Psoas muscle (tissue), 8 donors: ENCODE results near the gene CPVL. TPM values are rescaled to one million over a fixed set of nuclear protein-coding genes. Genes with fewer than 3 reads are reported as not detected.

Source experiments
- ATAC-seq, 4 donors: fragments of 200-7000 bp; cut with Tn5 transposase; one replicate each; pipeline ENCODE4 v1.9.1; 2020; ENCODE audit warnings: moderate library complexity in 3 of 4, mild to moderate bottlenecking in 2 of 4
- DNase-seq, 2 donors: peaks; one replicate each; pipeline ENCODE4 v3.0.0-alpha.2; 2020
- H3K27ac ChIP-seq: fragments of 200-600 bp; one replicate; pipeline ENCODE4 v1.8.0; 2022
- H3K27me3 ChIP-seq, 3 donors: fragments of 200-600 bp in 1 of 3; one replicate each; pipeline versions ENCODE4 v1.6.1 to v1.8.0; 2013 to 2022; ENCODE audit warnings: low read length in 2 of 3, mild to moderate bottlenecking in 2 of 3, moderate library complexity in 1 of 3; ENCODE audit not compliant: insufficient read depth in 3 of 3
- H3K36me3 ChIP-seq, 2 donors: fragments of 200-600 bp in 1 of 2; one replicate each; pipeline versions ENCODE4 v1.6.1 to v1.8.0; 2013 to 2022; ENCODE audit warnings: low read depth in 1 of 2, mild to moderate bottlenecking in 1 of 2, moderate library complexity in 1 of 2; ENCODE audit not compliant: insufficient read depth in 1 of 2
- H3K4me1 ChIP-seq: fragments of 200-600 bp; one replicate; pipeline ENCODE4 v1.8.0; 2022
- H3K4me3 ChIP-seq: fragments of 200-600 bp; one replicate; pipeline ENCODE4 v1.8.0; 2022; ENCODE audit warnings: mild to moderate bottlenecking
- H3K9me3 ChIP-seq: fragments of 200-600 bp; one replicate; pipeline ENCODE4 v1.8.0; 2022
- WGBS, 3 donors: extraction: QIAGEN DNeasy Blood & Tissue Kit; methylation state at CpG; one replicate each; pipeline versions ENCODE4 v1.1.6 to v1.1.7; 2013; 5-methylcytosine and 5-hydroxymethylcytosine counted together
- intact Hi-C, 2 donors: fragments of 100-400 bp; cut with DNase I; formaldehyde crosslinking; loops; one replicate each; pipeline versions ENCODE4 v1.11.0 to v1.14.2; 2022
- polyA plus RNA-seq, 3 donors: library from polyadenylated mRNA; stranded (reverse); fragments of 200-250 nt; gene quantifications; one replicate each; pipeline ENCODE4 v1.2.3, GENCODE V29; 2013
- total RNA-seq, 4 donors: library from RNA; stranded (reverse); fragmentation: NEBNext Ultra II Directional in 2 of 4; extraction: Animal tissue kit (Norgen Biotek cat#: 25700) in 2 of 4; gene quantifications; one replicate each; pipeline versions ENCODE4 v1.2.1 to v1.2.4, GENCODE V29; 2021 to 2023
- TF ChIP-seq, protein P1 (sequence below): fragments of 200-600 bp; IDR thresholded peaks from one replicate; pipeline ENCODE4 v1.8.0; 2022; ENCODE audit warnings: antibody characterized with exemption
- donor health status: healthy with polysubstance abuse.
- donor health status: DM: no; HTN: no; CAD: no; lungs with moderate emphysema.
- donor health status: Bipolar disorder and iron deficiency.
- donor health status: healthy.
- donor health status: DM: yes; HTN: yes; CAD: no.
- donor health status: DM: no; HTN: no; CAD: no.
- donor health status: DM: no; HTN: no; CAD: no.
- donor health status: DM: yes; HTN: yes; CAD: no.

The CPVL gene
- total and polyA plus RNA-seq, 7 donors = 1.6 to 49.6 (median 6.1) TPM

DNA sequence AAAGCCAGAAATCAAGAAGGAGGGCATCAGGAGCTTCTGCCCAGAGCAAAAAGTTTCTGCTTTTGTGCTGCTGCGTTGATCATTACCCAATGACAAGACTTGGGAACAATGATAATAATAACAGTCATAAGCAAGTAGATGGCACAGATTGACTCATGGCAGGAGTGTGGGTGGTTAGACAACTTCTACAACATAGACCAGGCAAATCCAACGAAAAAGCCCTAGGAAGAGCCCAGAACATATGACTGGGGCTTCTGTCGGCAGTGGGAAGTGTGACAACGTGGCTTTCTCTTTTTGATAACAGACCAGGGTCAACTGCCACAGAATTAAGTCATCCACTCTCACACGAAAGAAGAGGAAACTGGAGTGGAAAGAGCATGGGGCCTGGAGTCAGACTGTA, 102.8 kb downstream of the CPVL start:
- intact Hi-C loops = loop anchor here in 1 of 2 donors (5.0 kb wide), 1 partner anchor 44 kb away; no protein-coding TSS in a partner anchor
- H3K36me3 ChIP-seq = no peaks in the 10 kb centered on the region
- peaks cover 13% of the 10 kb centered on the region for H3K4me1 ChIP-seq
- no peak for DNase-seq
- ATAC-seq = no peak
- no peak overlapping the region for H3K27ac ChIP-seq
- 70 to 76% (median 71%) methylated on average over 5 of the region's 5 CpGs for WGBS, 3 donors
- no peak overlapping the region for H3K4me3 ChIP-seq
- no peaks in the 10 kb centered on the region for H3K27me3 ChIP-seq
- H3K9me3 ChIP-seq = no peaks in the 10 kb centered on the region
- TF ChIP-seq, protein P1, sequence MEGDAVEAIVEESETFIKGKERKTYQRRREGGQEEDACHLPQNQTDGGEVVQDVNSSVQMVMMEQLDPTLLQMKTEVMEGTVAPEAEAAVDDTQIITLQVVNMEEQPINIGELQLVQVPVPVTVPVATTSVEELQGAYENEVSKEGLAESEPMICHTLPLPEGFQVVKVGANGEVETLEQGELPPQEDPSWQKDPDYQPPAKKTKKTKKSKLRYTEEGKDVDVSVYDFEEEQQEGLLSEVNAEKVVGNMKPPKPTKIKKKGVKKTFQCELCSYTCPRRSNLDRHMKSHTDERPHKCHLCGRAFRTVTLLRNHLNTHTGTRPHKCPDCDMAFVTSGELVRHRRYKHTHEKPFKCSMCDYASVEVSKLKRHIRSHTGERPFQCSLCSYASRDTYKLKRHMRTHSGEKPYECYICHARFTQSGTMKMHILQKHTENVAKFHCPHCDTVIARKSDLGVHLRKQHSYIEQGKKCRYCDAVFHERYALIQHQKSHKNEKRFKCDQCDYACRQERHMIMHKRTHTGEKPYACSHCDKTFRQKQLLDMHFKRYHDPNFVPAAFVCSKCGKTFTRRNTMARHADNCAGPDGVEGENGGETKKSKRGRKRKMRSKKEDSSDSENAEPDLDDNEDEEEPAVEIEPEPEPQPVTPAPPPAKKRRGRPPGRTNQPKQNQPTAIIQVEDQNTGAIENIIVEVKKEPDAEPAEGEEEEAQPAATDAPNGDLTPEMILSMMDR = no peak

DNA sequence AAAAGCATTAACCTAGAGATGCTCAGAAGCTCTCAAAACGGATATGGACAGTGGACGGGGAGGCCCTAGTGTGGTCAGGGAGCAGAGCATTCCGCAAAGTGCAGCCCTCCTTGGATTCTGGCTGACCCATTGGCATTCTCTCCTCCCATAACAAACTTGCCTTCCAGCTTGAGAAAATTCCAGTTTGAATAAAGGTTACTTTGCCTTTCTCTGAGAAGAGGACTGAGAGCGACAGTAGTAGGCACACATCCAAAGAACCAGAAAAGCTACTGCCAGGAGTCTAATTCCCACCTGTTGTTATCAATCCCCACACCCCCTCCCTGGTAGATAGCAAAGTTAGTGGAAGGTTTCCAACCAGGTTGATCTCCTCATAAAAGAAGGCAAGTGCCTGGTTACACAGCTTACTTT, 103.5 kb downstream of the CPVL start:
- H3K27ac ChIP-seq = peak overlapping the region; percentile 6
- peak in 3 of 4 donors; percentile 67 to 83 (median 77) for ATAC-seq

DNA sequence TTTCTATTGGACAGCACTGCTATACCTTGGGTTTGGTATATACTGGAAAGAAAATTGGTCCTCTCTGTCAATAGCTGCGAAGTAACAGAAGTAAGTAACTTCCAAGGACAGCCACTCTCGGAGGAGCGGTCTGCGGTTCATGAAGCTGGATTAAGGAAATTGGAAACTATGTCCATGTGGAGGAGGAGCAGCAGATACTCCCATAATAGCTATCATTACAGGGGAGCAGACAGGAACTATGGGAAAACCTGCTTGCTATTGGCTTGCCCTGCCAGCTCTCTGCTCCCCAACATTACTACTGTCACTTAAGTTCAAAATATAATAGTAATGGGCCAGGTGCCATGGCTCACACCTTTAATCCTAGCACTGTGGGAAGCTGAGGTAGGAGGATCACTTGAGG, 104.3 kb downstream of the CPVL start:
- H3K9me3 ChIP-seq = no peaks in the 10 kb centered on the region
- DNase-seq (no peak), ATAC-seq (no peak)
- no peaks in the 10 kb centered on the region for H3K27me3 ChIP-seq
- no peak overlapping the region for H3K27ac ChIP-seq
- H3K4me1 ChIP-seq = peaks cover 13% of the 10 kb centered on the region
- TF ChIP-seq, protein P1 = no peak
- intact Hi-C loops = loop anchor here in 1 of 2 donors (5.0 kb wide), 1 partner anchor 45 kb away; no protein-coding TSS in a partner anchor
- WGBS, 3 donors = 55 to 83% (median 65%) methylated on average over 4 of the region's 4 CpGs
- no peak overlapping the region for H3K4me3 ChIP-seq
- no peaks in the 10 kb centered on the region for H3K36me3 ChIP-seq

More for the DNA sequence above, 103.5 kb downstream of the CPVL start:
- no peak overlapping the region for H3K4me3 ChIP-seq
- intact Hi-C loops = loop anchor here in 1 of 2 donors (5.0 kb wide), 1 partner anchor 44 kb away; no protein-coding TSS in a partner anchor
- H3K4me1 ChIP-seq = peaks cover 13% of the 10 kb centered on the region
- 7 to 27% (median 11%) methylated on average over 4 of the region's 4 CpGs for WGBS, 3 donors
- no peaks in the 10 kb centered on the region for H3K9me3 ChIP-seq
- TF ChIP-seq, protein P1 = no peak
- no peak for DNase-seq
- H3K36me3 ChIP-seq = no peaks in the 10 kb centered on the region
- no peaks in the 10 kb centered on the region for H3K27me3 ChIP-seq

DNA sequence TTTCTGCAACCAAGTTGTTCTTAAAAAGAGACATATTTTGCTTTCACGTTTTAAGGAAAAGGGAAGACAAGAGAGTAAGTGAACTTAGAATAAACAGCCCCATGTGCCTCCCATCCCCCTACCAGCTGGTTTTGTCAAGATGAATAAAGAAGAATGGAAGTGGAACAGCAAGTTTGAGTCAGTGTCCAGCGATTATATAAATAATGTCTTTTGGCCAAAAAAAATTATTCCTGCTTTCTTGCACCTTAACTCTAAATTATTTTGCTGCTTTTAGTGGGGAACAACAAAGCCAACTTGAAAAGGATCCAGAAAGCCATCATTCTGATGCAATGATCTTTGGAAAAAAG, 105.8 kb downstream of the CPVL start:
- peaks cover 13% of the 10 kb centered on the region for H3K4me1 ChIP-seq
- intact Hi-C loops = loop anchor here in 1 of 2 donors (5.0 kb wide), 1 partner anchor 47 kb away; no protein-coding TSS in a partner anchor
- ATAC-seq (no peak), DNase-seq (no peak)
- no peaks in the 10 kb centered on the region for H3K9me3 ChIP-seq
- H3K36me3 ChIP-seq = no peaks in the 10 kb centered on the region
- H3K27me3 ChIP-seq = no peaks in the 10 kb centered on the region
- no peak overlapping the region for H3K27ac ChIP-seq
- no peak overlapping the region for H3K4me3 ChIP-seq
- WGBS, 3 donors = 48 to 67% (median 51%) methylated on average over 2 of the region's 2 CpGs
- TF ChIP-seq, protein P1 = no peak
